ENCODE measurements around the gene YY1.

- TF ChIP-seq CTCF (IDR thresholded peaks at IDR 0.05) (no peak), POLR2A (IDR thresholded peaks at IDR 0.05) (no peak)
Observed at GRCh38 chr14:100321473-100322137, 82.7 kb downstream of the YY1 start.

Data from right lobe of liver (tissue), 4 donors.